Endothelial cell of umbilical vein (primary cell): ENCODE measurements around the gene SH3RF3. TPM values are rescaled to one million over a fixed set of nuclear protein-coding genes. Genes with fewer than 3 reads are reported as not detected.

Experiments
- BruUV-seq: library from RNA; stranded (reverse); fragments of 400-500 nt; replicated peaks from 2 replicates; lab custom pipeline; 2021; lab: Mats Ljungman, UMichigan
- CTCF ChIA-PET: fragments of 300-600, 350-600 bp; sonication (Branson Sonifier 250); formaldehyde crosslinking; loops from one replicate; lab custom pipeline; 2021; ENCODE audit warnings: antibody characterized with exemption, inconsistent platforms; lab: Charles Lee
- POLR2A ChIA-PET: fragments of 300-600, 350-600 bp; sonication (Branson Sonifier 250); formaldehyde crosslinking; loops from one replicate; lab custom pipeline; 2021; ENCODE audit warnings: antibody characterized with exemption, inconsistent platforms; lab: Charles Lee
- DNase-seq: peaks from one replicate; pipeline ENCODE4 v3.0.0-alpha.2; 2011; ENCODE audit warnings: low read depth, low spot score
- FAIRE-seq: peaks from 2 replicates; lab custom pipeline; 2011; peaks lifted over from hg19 to GRCh38; lab: Jason Lieb, UNC
- H2AFZ ChIP-seq: 2 replicates; pipeline ENCODE4 v1.6.0; 2012; ENCODE audit warnings: low read depth, low read length, control low read depth, inconsistent platforms
- H3K27ac ChIP-seq: 2 replicates; pipeline ENCODE4 v1.5.1; 2011; ENCODE audit warnings: low read depth, mild to moderate bottlenecking, control low read depth, low read length, moderate library complexity; ENCODE audit not compliant: insufficient read depth
- H3K27me3 ChIP-seq, 2 experiments: 2 replicates each; pipeline versions ENCODE4 v1.6.0 to v1.6.1; 2011; ENCODE audit warnings: low read length in 2 of 2, mixed read lengths in 1 of 2; ENCODE audit not compliant: control insufficient read depth in 2 of 2, insufficient read depth in 2 of 2
- H3K36me3 ChIP-seq, 2 experiments: 2 replicates in 1 of 2; 3 replicates in 1 of 2; pipeline ENCODE4 v1.5.1; 2011; ENCODE audit warnings: low read length in 2 of 2, mild to moderate bottlenecking in 1 of 2, moderate library complexity in 1 of 2; ENCODE audit not compliant: control insufficient read depth in 2 of 2, insufficient read depth in 2 of 2; ENCODE audit errors: extremely low read depth in 1 of 2
- H3K4me1 ChIP-seq: 3 replicates; pipeline ENCODE4 v1.5.1; 2011; ENCODE audit warnings: mild to moderate bottlenecking, low read length; ENCODE audit not compliant: control insufficient read depth, insufficient read depth; ENCODE audit errors: extremely low read depth
- H3K4me2 ChIP-seq: 2 replicates; pipeline ENCODE4 v1.6.1; 2011; ENCODE audit warnings: low read length, control low read depth, mixed read lengths; ENCODE audit not compliant: insufficient read depth
- H3K4me3 ChIP-seq, 3 experiments: fragments of 200-600 bp in 1 of 3; sonication (generic), shearing (Covaris generic) in 1 of 3; replicated peaks in 1 of 3; 2 replicates each; pipeline ENCODE4 v1.5.1; 2011 to 2016; ENCODE audit warnings: control low read depth in 3 of 3, low read length in 3 of 3, mild to moderate bottlenecking in 2 of 3, inconsistent platforms in 1 of 3, low read depth in 1 of 3, moderate library complexity in 1 of 3; ENCODE audit not compliant: insufficient read depth in 1 of 3
- H3K79me2 ChIP-seq: 2 replicates; pipeline ENCODE4 v1.6.0; 2012; ENCODE audit warnings: low read length, inconsistent platforms; ENCODE audit not compliant: control insufficient read depth, insufficient read depth
- H3K9ac ChIP-seq: replicated peaks from 2 replicates; pipeline ENCODE3; 2011; ENCODE audit warnings: low read length, control low read depth; ENCODE audit not compliant: insufficient read depth; ENCODE audit errors: extremely low read depth
- H3K9me1 ChIP-seq: replicated peaks from 3 replicates; pipeline ENCODE4 v1.6.0; 2011; ENCODE audit warnings: mild to moderate bottlenecking, low read length; ENCODE audit not compliant: control insufficient read depth, insufficient read depth; ENCODE audit errors: extremely low read depth
- H3K9me3 ChIP-seq: replicated peaks from 2 replicates; pipeline ENCODE4 v1.5.1; 2012; ENCODE audit warnings: low read length, inconsistent platforms; ENCODE audit not compliant: control insufficient read depth, insufficient read depth
- H4K20me1 ChIP-seq: replicated peaks from 2 replicates; pipeline ENCODE3; 2011; ENCODE audit warnings: mild to moderate bottlenecking, low read length; ENCODE audit not compliant: control insufficient read depth, insufficient read depth; ENCODE audit errors: extremely low read depth
- CTCF ChIP-seq, 2 donors: IDR thresholded peaks; 1 replicate in 1 of 2; 2 replicates in 1 of 2; pipeline ENCODE4 v1.5.1; 2011; ENCODE audit warnings: low read length in 2 of 2, mild to moderate bottlenecking in 2 of 2, moderate library complexity in 2 of 2, control low read depth in 1 of 2, inconsistent platforms in 1 of 2, low read depth in 1 of 2; ENCODE audit not compliant: insufficient read depth in 1 of 2; ENCODE audit errors: extremely low read depth in 1 of 2
- EZH2 ChIP-seq: IDR thresholded peaks from 2 replicates; pipeline ENCODE4 v1.6.1; 2012; ENCODE audit warnings: borderline replicate concordance, low read depth, mild to moderate bottlenecking, moderate library complexity, low read length, inconsistent platforms; ENCODE audit not compliant: severe bottlenecking
- FOS ChIP-seq: IDR thresholded peaks from 2 replicates; pipeline ENCODE4 v1.6.1; 2011; ENCODE audit warnings: mild to moderate bottlenecking, low read length, moderate library complexity, borderline replicate concordance; ENCODE audit not compliant: insufficient read depth
- GATA2 ChIP-seq: IDR thresholded peaks from 2 replicates; pipeline ENCODE4 v1.7.0; 2011; ENCODE audit warnings: low read depth, mild to moderate bottlenecking, moderate library complexity, mixed read lengths, low read length; ENCODE audit not compliant: insufficient read length, insufficient read depth
- JUN ChIP-seq: IDR thresholded peaks from 2 replicates; pipeline ENCODE4 v1.6.1; 2011; ENCODE audit warnings: borderline replicate concordance, low read depth; ENCODE audit not compliant: insufficient read length, insufficient read depth
- MAX ChIP-seq: IDR thresholded peaks from 2 replicates; pipeline ENCODE4 v1.6.1; 2011; ENCODE audit not compliant: insufficient read depth, insufficient read length
- MYC ChIP-seq: IDR thresholded peaks from one replicate; pipeline ENCODE4 v1.6.1; 2011; ENCODE audit warnings: mild to moderate bottlenecking, low read depth, low read length
- POLR2A ChIP-seq: IDR thresholded peaks from 2 replicates; pipeline ENCODE4 v1.6.1; 2012; ENCODE audit warnings: low read depth, mild to moderate bottlenecking, control low read depth, low read length
- POLR2AphosphoS5 ChIP-seq: IDR thresholded peaks from 2 replicates; pipeline ENCODE4 v1.6.1; 2012; ENCODE audit warnings: low read depth, mild to moderate bottlenecking, control low read depth, low read length, moderate library complexity; ENCODE audit not compliant: insufficient read depth
- dilution Hi-C: fragments of 300-500 bp; cut with MboI; formaldehyde crosslinking; loops from one replicate; pipeline ENCODE4 v1.15.0; 2019; ENCODE audit warnings: low sequenced_read_pairs; ENCODE audit not compliant: extremely low pct_ligation_motif_present
- intact Hi-C: fragments of 100-400 bp; cut with micrococcal nuclease; formaldehyde crosslinking; loops from one replicate; pipeline ENCODE4 v1.10.0; 2022
- polyA plus RNA-seq, 4 experiments: library from polyadenylated mRNA; depleted of rRNA in 3 of 4; stranded (reverse) in 3 of 4; unstranded in 1 of 4; fragments of >200 nt; gene quantifications; 2 replicates each; pipeline versions ENCODE4 v1.2.1 to v1.2.3, GENCODE V29; 2011 to 2012; ENCODE audit warnings: missing spikeins in 1 of 4
- total RNA-seq: library from RNA; stranded (reverse); gene quantifications from 2 replicates; pipeline ENCODE4 v1.2.3, GENCODE V29; 2021

Gene SH3RF3
- total and polyA plus RNA-seq, 2 donors (not counting 3 experiments of a cell fraction or from before 2014, with no cell fraction given) = 3.8 to 14.7 TPM

GRCh38 chr2:109415581-109416013, 286.6 kb downstream of the SH3RF3 start:
- DNase-seq = no peak
- H3K9me1 ChIP-seq = no peaks in the 10 kb centered on the region
- no peak for FAIRE-seq
- POLR2A ChIA-PET = no interaction called here
- no peaks in the 10 kb centered on the region for H3K79me2 ChIP-seq
- H4K20me1 ChIP-seq = no peaks in the 10 kb centered on the region
- CTCF ChIA-PET = no interaction called here
- no peak overlapping the region for H3K4me2 ChIP-seq
- no peak overlapping the region for H3K9ac ChIP-seq
- H3K9me3 ChIP-seq = no peaks in the 10 kb centered on the region
- no peak overlapping the region for H2AFZ ChIP-seq
- intact Hi-C loops = loop anchor here (2.0 kb wide), 1 partner anchor 51 kb away; no protein-coding TSS in a partner anchor
- dilution Hi-C loops = no loop called here
- TF ChIP-seq MAX (no peak), FOS (no peak), EZH2 (no peak), MYC (no peak), POLR2A (no peak), JUN (no peak), CTCF (IDR thresholded peaks at IDR 0.05; ENCODE audit: extremely low read depth in 1 of 2, insufficient read depth in 1 of 2, low read depth in 1 of 2, low read length in 2 of 2) (no peak), GATA2 (no peak), POLR2AphosphoS5 (no peak)
- peaks cover 3% of the 10 kb centered on the region for H3K4me1 ChIP-seq
- BruUV-seq = no TSS peak
- H3K36me3 ChIP-seq = no peaks in the 10 kb centered on the region
- H3K4me3 ChIP-seq = no peak overlapping the region
- no peak overlapping the region for H3K27ac ChIP-seq
- no peaks in the 10 kb centered on the region for H3K27me3 ChIP-seq
